HepG2 (cell line): ENCODE measurements around the gene PPP2R5D. TPM values are rescaled to one million over a fixed set of nuclear protein-coding genes. Genes with fewer than 3 reads are reported as not detected.

Source experiments
- GTF3A ChIP-seq: sonication (generic); formaldehyde crosslinking; conservative IDR thresholded peaks from 2 replicates; pipeline ENCODE4 v1.4.0; 2020; ENCODE audit warnings: mild to moderate bottlenecking, missing genetic modification reagents
- KLF12 ChIP-seq: sonication (generic); formaldehyde crosslinking; IDR thresholded peaks from 2 replicates; pipeline ENCODE4 v1.4.0; 2020; ENCODE audit warnings: missing genetic modification reagents, borderline replicate concordance
- MAF1 ChIP-seq: sonication (generic); formaldehyde crosslinking; IDR thresholded peaks from 2 replicates; pipeline ENCODE4 v1.5.0; 2020; ENCODE audit warnings: missing genetic modification reagents, borderline replicate concordance
- MLLT10 ChIP-seq: sonication (generic); formaldehyde crosslinking; IDR thresholded peaks from 2 replicates; pipeline ENCODE4 v1.4.0; 2020; ENCODE audit warnings: missing genetic modification reagents
- NFE2L2 ChIP-seq: fragments of 150-350 bp; IDR thresholded peaks from 2 replicates; pipeline ENCODE4 v1.6.1; 2014; ENCODE audit warnings: low read length
- SALL1 ChIP-seq: sonication (generic); formaldehyde crosslinking; IDR thresholded peaks from 2 replicates; pipeline ENCODE4 v1.8.0; 2022; ENCODE audit warnings: mild to moderate bottlenecking, missing genetic modification reagents
- TAF15 ChIP-seq: fragments of 200-400 bp; formaldehyde crosslinking; IDR thresholded peaks from one replicate; pipeline ENCODE4 v1.6.1; 2018; ENCODE audit warnings: mild to moderate bottlenecking, low read depth, low read length; ENCODE audit not compliant: poor library complexity, severe bottlenecking
- TBP ChIP-seq: sonication (generic); formaldehyde crosslinking; IDR thresholded peaks from 2 replicates; pipeline ENCODE4 v1.5.0; 2020; ENCODE audit warnings: missing genetic modification reagents
- ZNF33A ChIP-seq: sonication (generic); formaldehyde crosslinking; IDR thresholded peaks from 2 replicates; pipeline ENCODE4 v1.5.1; 2020; ENCODE audit warnings: missing genetic modification reagents, mild to moderate bottlenecking, moderate library complexity, borderline replicate concordance
- ZNF670 ChIP-seq: sonication (generic); formaldehyde crosslinking; IDR thresholded peaks from 2 replicates; pipeline ENCODE4 v1.8.0; 2022; ENCODE audit warnings: mild to moderate bottlenecking, missing genetic modification reagents, borderline replicate concordance
- ZNF776 ChIP-seq: sonication (generic); formaldehyde crosslinking; IDR thresholded peaks from 2 replicates; pipeline ENCODE4 v1.4.0; 2020; ENCODE audit warnings: mild to moderate bottlenecking, missing genetic modification reagents
- polyA plus RNA-seq, 8 experiments: library from polyadenylated mRNA; depleted of rRNA in 3 of 8; stranded (reverse) in 7 of 8; unstranded in 1 of 8; fragments of >200 nt; fragmentation: Illumina TruSeq in 4 of 8; extraction: Trizol in 4 of 8; gene quantifications; 2 replicates each; pipeline versions ENCODE4 v1.2.1 to v1.2.3, GENCODE V29; 2011 to 2016; ENCODE audit warnings: low read depth in 4 of 8, missing spikeins in 1 of 8, mixed read lengths in 1 of 8; ENCODE audit not compliant: insufficient read depth in 1 of 8
- total RNA-seq, 5 experiments: library from RNA; depleted of rRNA; stranded (reverse); fragments of >200 nt; fragmentation: Illumina TruSeq; extraction: Trizol; gene quantifications; 2 replicates each; pipeline ENCODE4 v1.2.3, GENCODE V29; 2016; ENCODE audit warnings: low read depth in 1 of 5
- TF ChIP-seq, protein P1 (sequence below): sonication (generic); formaldehyde crosslinking; IDR thresholded peaks from 2 replicates; pipeline ENCODE4 v1.5.1; 2020; ENCODE audit warnings: missing genetic modification reagents, mild to moderate bottlenecking, borderline replicate concordance
- TF ChIP-seq, protein P2 (sequence below): sonication (generic); formaldehyde crosslinking; IDR thresholded peaks from 2 replicates; pipeline ENCODE4 v1.4.0; 2020; ENCODE audit warnings: missing genetic modification reagents
- TF ChIP-seq, protein P3 (sequence below): sonication (generic); formaldehyde crosslinking; IDR thresholded peaks from 2 replicates; pipeline ENCODE4 v1.5.0; 2020; ENCODE audit warnings: mild to moderate bottlenecking, missing genetic modification reagents
- TF ChIP-seq, protein P4 (sequence below): sonication (generic); formaldehyde crosslinking; conservative IDR thresholded peaks from 2 replicates; pipeline ENCODE4 v1.4.0; 2020; ENCODE audit warnings: missing genetic modification reagents
- TF ChIP-seq, protein P5 (sequence below): sonication (generic); formaldehyde crosslinking; IDR thresholded peaks from 2 replicates; pipeline ENCODE4 v1.9.0; 2022; ENCODE audit warnings: low read depth, missing genetic modification reagents

Gene PPP2R5D
- total and polyA plus RNA-seq, 2 of the 13 experiments (the other 11 are each of a cell fraction or from before 2014, with no cell fraction given) = 53.7 to 60.4 TPM

DNA sequence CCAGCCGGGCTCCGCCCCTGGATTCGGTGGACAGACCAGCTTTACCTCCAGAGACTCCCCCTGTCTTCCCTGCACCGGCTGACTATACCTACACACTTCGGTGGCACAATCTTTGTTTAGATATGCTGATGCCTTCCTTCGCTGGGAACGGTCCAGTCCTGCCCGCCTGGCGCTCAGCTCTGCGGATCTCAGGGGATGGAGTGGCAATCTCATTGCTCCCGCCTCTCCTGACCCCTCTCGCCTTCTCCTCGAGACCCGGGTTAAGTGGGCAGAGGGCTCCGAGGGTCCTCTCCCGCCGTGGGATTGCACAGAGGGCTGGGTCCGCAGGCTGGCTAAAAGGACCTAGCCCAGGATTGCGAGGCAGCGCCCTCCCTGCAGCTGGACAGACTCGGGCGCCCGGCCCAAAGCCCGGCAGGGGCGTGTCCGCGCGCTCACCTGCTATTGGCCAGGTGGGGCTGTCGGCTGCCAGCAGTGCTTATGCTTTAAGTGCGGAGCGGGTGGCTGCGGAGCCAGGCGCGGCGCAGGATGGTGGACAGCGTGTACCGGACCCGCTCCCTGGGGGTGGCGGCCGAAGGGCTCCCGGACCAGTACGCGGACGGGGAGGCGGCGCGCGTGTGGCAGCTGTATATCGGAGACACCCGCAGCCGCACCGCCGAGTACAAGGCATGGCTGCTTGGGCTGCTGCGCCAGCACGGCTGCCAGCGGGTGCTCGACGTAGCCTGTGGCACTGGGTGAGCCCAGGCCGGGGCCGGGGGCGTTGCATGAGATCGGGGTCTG, 23.9 kb upstream of the PPP2R5D start, which contains the start of gene GNMT (continued):
- TF ChIP-seq, protein P1, sequence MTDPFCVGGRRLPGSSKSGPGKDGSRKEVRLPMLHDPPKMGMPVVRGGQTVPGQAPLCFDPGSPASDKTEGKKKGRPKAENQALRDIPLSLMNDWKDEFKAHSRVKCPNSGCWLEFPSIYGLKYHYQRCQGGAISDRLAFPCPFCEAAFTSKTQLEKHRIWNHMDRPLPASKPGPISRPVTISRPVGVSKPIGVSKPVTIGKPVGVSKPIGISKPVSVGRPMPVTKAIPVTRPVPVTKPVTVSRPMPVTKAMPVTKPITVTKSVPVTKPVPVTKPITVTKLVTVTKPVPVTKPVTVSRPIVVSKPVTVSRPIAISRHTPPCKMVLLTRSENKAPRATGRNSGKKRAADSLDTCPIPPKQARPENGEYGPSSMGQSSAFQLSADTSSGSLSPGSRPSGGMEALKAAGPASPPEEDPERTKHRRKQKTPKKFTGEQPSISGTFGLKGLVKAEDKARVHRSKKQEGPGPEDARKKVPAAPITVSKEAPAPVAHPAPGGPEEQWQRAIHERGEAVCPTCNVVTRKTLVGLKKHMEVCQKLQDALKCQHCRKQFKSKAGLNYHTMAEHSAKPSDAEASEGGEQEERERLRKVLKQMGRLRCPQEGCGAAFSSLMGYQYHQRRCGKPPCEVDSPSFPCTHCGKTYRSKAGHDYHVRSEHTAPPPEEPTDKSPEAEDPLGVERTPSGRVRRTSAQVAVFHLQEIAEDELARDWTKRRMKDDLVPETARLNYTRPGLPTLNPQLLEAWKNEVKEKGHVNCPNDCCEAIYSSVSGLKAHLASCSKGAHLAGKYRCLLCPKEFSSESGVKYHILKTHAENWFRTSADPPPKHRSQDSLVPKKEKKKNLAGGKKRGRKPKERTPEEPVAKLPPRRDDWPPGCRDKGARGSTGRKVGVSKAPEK (CRISPR knock-in tag) = peak; percentile 40; the same call in 1 of the 2 replicates
- TF ChIP-seq, protein P2, sequence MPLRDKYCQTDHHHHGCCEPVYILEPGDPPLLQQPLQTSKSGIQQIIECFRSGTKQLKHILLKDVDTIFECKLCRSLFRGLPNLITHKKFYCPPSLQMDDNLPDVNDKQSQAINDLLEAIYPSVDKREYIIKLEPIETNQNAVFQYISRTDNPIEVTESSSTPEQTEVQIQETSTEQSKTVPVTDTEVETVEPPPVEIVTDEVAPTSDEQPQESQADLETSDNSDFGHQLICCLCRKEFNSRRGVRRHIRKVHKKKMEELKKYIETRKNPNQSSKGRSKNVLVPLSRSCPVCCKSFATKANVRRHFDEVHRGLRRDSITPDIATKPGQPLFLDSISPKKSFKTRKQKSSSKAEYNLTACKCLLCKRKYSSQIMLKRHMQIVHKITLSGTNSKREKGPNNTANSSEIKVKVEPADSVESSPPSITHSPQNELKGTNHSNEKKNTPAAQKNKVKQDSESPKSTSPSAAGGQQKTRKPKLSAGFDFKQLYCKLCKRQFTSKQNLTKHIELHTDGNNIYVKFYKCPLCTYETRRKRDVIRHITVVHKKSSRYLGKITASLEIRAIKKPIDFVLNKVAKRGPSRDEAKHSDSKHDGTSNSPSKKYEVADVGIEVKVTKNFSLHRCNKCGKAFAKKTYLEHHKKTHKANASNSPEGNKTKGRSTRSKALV (CRISPR knock-in tag) = peak; percentile 96
- TF ChIP-seq, protein P3, sequence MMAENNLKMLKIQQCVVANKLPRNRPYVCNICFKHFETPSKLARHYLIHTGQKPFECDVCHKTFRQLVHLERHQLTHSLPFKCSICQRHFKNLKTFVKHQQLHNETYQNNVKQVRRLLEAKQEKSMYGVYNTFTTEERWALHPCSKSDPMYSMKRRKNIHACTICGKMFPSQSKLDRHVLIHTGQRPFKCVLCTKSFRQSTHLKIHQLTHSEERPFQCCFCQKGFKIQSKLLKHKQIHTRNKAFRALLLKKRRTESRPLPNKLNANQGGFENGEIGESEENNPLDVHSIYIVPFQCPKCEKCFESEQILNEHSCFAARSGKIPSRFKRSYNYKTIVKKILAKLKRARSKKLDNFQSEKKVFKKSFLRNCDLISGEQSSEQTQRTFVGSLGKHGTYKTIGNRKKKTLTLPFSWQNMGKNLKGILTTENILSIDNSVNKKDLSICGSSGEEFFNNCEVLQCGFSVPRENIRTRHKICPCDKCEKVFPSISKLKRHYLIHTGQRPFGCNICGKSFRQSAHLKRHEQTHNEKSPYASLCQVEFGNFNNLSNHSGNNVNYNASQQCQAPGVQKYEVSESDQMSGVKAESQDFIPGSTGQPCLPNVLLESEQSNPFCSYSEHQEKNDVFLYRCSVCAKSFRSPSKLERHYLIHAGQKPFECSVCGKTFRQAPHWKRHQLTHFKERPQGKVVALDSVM (CRISPR knock-in tag) = peak; percentile 23; the same call in 1 of the 2 replicates
- no peak for TF ChIP-seq MLLT10 (CRISPR knock-in tag)
- 0 out of 2 replicates have a peak, but pooled peaks have one; percentile 62 for TF ChIP-seq MAF1 (CRISPR knock-in tag)
- TF ChIP-seq ZNF670 = no peak
- peak; percentile 75 for TF ChIP-seq TAF15
- TF ChIP-seq, protein P4, sequence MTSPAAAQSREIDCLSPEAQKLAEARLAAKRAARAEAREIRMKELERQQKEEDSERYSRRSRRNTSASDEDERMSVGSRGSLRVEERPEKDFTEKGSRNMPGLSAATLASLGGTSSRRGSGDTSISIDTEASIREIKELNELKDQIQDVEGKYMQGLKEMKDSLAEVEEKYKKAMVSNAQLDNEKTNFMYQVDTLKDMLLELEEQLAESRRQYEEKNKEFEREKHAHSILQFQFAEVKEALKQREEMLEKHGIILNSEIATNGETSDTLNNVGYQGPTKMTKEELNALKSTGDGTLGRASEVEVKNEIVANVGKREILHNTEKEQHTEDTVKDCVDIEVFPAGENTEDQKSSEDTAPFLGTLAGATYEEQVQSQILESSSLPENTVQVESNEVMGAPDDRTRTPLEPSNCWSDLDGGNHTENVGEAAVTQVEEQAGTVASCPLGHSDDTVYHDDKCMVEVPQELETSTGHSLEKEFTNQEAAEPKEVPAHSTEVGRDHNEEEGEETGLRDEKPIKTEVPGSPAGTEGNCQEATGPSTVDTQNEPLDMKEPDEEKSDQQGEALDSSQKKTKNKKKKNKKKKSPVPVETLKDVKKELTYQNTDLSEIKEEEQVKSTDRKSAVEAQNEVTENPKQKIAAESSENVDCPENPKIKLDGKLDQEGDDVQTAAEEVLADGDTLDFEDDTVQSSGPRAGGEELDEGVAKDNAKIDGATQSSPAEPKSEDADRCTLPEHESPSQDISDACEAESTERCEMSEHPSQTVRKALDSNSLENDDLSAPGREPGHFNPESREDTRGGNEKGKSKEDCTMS (CRISPR knock-in tag) = no peak
- peak; percentile 85; the same call in 1 of the 2 replicates for TF ChIP-seq KLF12 (CRISPR knock-in tag)
- TF ChIP-seq ZNF776 (CRISPR knock-in tag) = 0 out of 2 replicates have a peak, but pooled peaks have one; percentile 29
- TF ChIP-seq, protein P5, sequence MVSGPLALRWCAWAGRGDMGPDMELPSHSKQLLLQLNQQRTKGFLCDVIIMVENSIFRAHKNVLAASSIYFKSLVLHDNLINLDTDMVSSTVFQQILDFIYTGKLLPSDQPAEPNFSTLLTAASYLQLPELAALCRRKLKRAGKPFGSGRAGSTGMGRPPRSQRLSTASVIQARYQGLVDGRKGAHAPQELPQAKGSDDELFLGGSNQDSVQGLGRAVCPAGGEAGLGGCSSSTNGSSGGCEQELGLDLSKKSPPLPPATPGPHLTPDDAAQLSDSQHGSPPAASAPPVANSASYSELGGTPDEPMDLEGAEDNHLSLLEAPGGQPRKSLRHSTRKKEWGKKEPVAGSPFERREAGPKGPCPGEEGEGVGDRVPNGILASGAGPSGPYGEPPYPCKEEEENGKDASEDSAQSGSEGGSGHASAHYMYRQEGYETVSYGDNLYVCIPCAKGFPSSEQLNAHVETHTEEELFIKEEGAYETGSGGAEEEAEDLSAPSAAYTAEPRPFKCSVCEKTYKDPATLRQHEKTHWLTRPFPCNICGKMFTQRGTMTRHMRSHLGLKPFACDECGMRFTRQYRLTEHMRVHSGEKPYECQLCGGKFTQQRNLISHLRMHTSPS = peak; percentile 77; the same call in 1 of the 2 replicates
- peak; percentile 37; the same call in 1 of the 2 replicates for TF ChIP-seq SALL1 (CRISPR knock-in tag)
- 0 out of 2 replicates have a peak, but pooled peaks have one; percentile 56 for TF ChIP-seq GTF3A (CRISPR knock-in tag)
- no peak for TF ChIP-seq TBP
- no peak for TF ChIP-seq ZNF33A (CRISPR knock-in tag)
- TF ChIP-seq NFE2L2 = no peak
